Activated T-cell treated with anti-CD3 and anti-CD28 coated beads, Interleukin-2, amount 50 U/mL, for 1 hour (primary cell): ENCODE measurements around the gene KLF7.
"Not testable (repeated sequence)": the region's sequence is repeated elsewhere in the genome, so short reads cannot be mapped to it uniquely, and the experiment has no call there.

Experiments
- DNase-seq: peaks from one replicate; pipeline ENCODE4 v3.0.0-alpha.2; 2020

The KLF7 gene

GRCh38 chr2:207049122-207049521 is 116.6 kb downstream of the KLF7 start:
- DNase-seq = no peak

- no peak for DNase-seq
These were observed 117.3 kb downstream of the KLF7 start for GRCh38 chr2:207048416-207048815.

GRCh38 chr2:207046724-207047123 is 119.0 kb downstream of the KLF7 start:
- DNase-seq = no peak

GRCh38 chr2:207045531-207045930 is 120.2 kb downstream of the KLF7 start:
- no peak for DNase-seq

GRCh38 chr2:207044379-207045362 is 121.1 kb downstream of the KLF7 start:
- DNase-seq = no peak

- DNase-seq = no peak
These were observed 122.9 kb downstream of the KLF7 start for GRCh38 chr2:207042841-207043240.

GRCh38 chr2:207041786-207042554 is 123.8 kb downstream of the KLF7 start:
- DNase-seq = no peak

- no peak for DNase-seq
These were observed 124.5 kb downstream of the KLF7 start for GRCh38 chr2:207041279-207041678.

- DNase-seq = no peak
These were observed 125.1 kb downstream of the KLF7 start for GRCh38 chr2:207040696-207041095.

- DNase-seq = no peak
These were observed 126.5 kb downstream of the KLF7 start for GRCh38 chr2:207039225-207039624.

GRCh38 chr2:207038299-207038698 is 127.4 kb downstream of the KLF7 start:
- no peak for DNase-seq

- DNase-seq = no peak
These were observed 127.9 kb downstream of the KLF7 start for GRCh38 chr2:207037896-207038295.

GRCh38 chr2:207037023-207037422 is 128.7 kb downstream of the KLF7 start:
- not testable (repeated sequence) for DNase-seq

GRCh38 chr2:207035875-207036274 is 129.9 kb downstream of the KLF7 start:
- DNase-seq = no peak

- no peak for DNase-seq
These were observed 133.3 kb downstream of the KLF7 start for GRCh38 chr2:207032490-207032889.
